Mesothelial cell of epicardium (in vitro differentiated cells): Measurements from ENCODE around the gene ADARB2. TPM values are rescaled to one million over a fixed set of nuclear protein-coding genes. Genes with fewer than 3 reads are reported as not detected.

ENCODE experiments used
- DNase-seq, 2 experiments: peaks; one replicate each; pipeline ENCODE4 v3.0.0; 2021; ENCODE audit warnings: low spot score in 2 of 2; ENCODE audit not compliant: unreplicated experiment in 2 of 2
- H3K27ac Mint-ChIP-seq: 2 replicates; pipeline ENCODE4 v1.8.0; 2021; ENCODE audit warnings: mixed read lengths
- H3K27me3 Mint-ChIP-seq: 2 replicates; pipeline ENCODE4 v1.8.0; 2021; ENCODE audit warnings: low read depth, mixed read lengths
- H3K36me3 Mint-ChIP-seq: 2 replicates; pipeline ENCODE4 v1.8.0; 2021; ENCODE audit warnings: mixed read lengths
- H3K4me1 Mint-ChIP-seq: 2 replicates; pipeline ENCODE4 v1.8.0; 2021; ENCODE audit warnings: mixed read lengths
- H3K4me3 Mint-ChIP-seq: 2 replicates; pipeline ENCODE4 v1.8.0; 2021; ENCODE audit warnings: mild to moderate bottlenecking, moderate library complexity, mixed read lengths
- H3K9me3 Mint-ChIP-seq: 2 replicates; pipeline ENCODE4 v1.8.0; 2021; ENCODE audit warnings: mixed read lengths
- total RNA-seq: library from RNA; stranded (reverse); gene quantifications from 3 replicates; pipeline ENCODE4 v1.2.1, GENCODE V29; 2021
- TF ChIP-seq, protein P1 (sequence below): fragments of 200-600 bp; sonication (generic); IDR thresholded peaks from one replicate; pipeline ENCODE4 v1.5.0; 2021; ENCODE audit warnings: antibody characterized with exemption; ENCODE audit not compliant: unreplicated experiment

Gene ADARB2
- total RNA-seq, 1 donor from 2014 or later, result 0.38 TPM

GRCh38 chr10:1576467-1577372, 160.6 kb downstream of the ADARB2 start:
- H3K4me1 Mint-ChIP-seq, result no peaks in the 10 kb centered on the region
- H3K27me3 Mint-ChIP-seq, result peaks cover 44% of the 10 kb centered on the region
- no peak overlapping the region for H3K4me3 Mint-ChIP-seq
- no peaks in the 10 kb centered on the region for H3K36me3 Mint-ChIP-seq
- no peaks in the 10 kb centered on the region for H3K9me3 Mint-ChIP-seq
- TF ChIP-seq, protein P1, sequence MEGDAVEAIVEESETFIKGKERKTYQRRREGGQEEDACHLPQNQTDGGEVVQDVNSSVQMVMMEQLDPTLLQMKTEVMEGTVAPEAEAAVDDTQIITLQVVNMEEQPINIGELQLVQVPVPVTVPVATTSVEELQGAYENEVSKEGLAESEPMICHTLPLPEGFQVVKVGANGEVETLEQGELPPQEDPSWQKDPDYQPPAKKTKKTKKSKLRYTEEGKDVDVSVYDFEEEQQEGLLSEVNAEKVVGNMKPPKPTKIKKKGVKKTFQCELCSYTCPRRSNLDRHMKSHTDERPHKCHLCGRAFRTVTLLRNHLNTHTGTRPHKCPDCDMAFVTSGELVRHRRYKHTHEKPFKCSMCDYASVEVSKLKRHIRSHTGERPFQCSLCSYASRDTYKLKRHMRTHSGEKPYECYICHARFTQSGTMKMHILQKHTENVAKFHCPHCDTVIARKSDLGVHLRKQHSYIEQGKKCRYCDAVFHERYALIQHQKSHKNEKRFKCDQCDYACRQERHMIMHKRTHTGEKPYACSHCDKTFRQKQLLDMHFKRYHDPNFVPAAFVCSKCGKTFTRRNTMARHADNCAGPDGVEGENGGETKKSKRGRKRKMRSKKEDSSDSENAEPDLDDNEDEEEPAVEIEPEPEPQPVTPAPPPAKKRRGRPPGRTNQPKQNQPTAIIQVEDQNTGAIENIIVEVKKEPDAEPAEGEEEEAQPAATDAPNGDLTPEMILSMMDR, result no peak
- DNase-seq, result no peak
- no peak overlapping the region for H3K27ac Mint-ChIP-seq

- no peak for DNase-seq
- TF ChIP-seq, protein P1, result no peak
- Mint-ChIP-seq H3K4me3 (no peak overlapping the region), H3K27ac (no peak overlapping the region), H3K27me3 (peaks cover 46% of the 10 kb centered on the region), H3K4me1 (no peaks in the 10 kb centered on the region), H3K9me3 (no peaks in the 10 kb centered on the region), H3K36me3 (no peaks in the 10 kb centered on the region)
Measured at GRCh38 chr10:1575481-1576244, 161.7 kb downstream of the ADARB2 start.

GRCh38 chr10:1574719-1575118, 162.6 kb downstream of the ADARB2 start:
- H3K4me1 Mint-ChIP-seq, result no peaks in the 10 kb centered on the region
- H3K4me3 Mint-ChIP-seq, result no peak overlapping the region
- TF ChIP-seq, protein P1, result no peak
- no peaks in the 10 kb centered on the region for H3K36me3 Mint-ChIP-seq
- no peak for DNase-seq
- no peaks in the 10 kb centered on the region for H3K9me3 Mint-ChIP-seq
- no peak overlapping the region for H3K27ac Mint-ChIP-seq
- H3K27me3 Mint-ChIP-seq, result peaks cover 47% of the 10 kb centered on the region

GRCh38 chr10:1573981-1574380, 163.3 kb downstream of the ADARB2 start:
- TF ChIP-seq, protein P1, result no peak
- H3K27me3 Mint-ChIP-seq, result peaks cover 45% of the 10 kb centered on the region
- H3K27ac Mint-ChIP-seq, result no peak overlapping the region
- no peaks in the 10 kb centered on the region for H3K9me3 Mint-ChIP-seq
- H3K4me3 Mint-ChIP-seq, result no peak overlapping the region
- no peaks in the 10 kb centered on the region for H3K4me1 Mint-ChIP-seq
- DNase-seq, result no peak
- no peaks in the 10 kb centered on the region for H3K36me3 Mint-ChIP-seq

GRCh38 chr10:1573334-1573969, 163.9 kb downstream of the ADARB2 start:
- Mint-ChIP-seq H3K36me3 (no peaks in the 10 kb centered on the region), H3K27me3 (peaks cover 45% of the 10 kb centered on the region), H3K9me3 (no peaks in the 10 kb centered on the region), H3K27ac (no peak overlapping the region), H3K4me3 (no peak overlapping the region), H3K4me1 (no peaks in the 10 kb centered on the region)
- DNase-seq, result no peak
- TF ChIP-seq, protein P1, result no peak
